ENCODE results near the gene MGME1.

MGME1 gene

DNA sequence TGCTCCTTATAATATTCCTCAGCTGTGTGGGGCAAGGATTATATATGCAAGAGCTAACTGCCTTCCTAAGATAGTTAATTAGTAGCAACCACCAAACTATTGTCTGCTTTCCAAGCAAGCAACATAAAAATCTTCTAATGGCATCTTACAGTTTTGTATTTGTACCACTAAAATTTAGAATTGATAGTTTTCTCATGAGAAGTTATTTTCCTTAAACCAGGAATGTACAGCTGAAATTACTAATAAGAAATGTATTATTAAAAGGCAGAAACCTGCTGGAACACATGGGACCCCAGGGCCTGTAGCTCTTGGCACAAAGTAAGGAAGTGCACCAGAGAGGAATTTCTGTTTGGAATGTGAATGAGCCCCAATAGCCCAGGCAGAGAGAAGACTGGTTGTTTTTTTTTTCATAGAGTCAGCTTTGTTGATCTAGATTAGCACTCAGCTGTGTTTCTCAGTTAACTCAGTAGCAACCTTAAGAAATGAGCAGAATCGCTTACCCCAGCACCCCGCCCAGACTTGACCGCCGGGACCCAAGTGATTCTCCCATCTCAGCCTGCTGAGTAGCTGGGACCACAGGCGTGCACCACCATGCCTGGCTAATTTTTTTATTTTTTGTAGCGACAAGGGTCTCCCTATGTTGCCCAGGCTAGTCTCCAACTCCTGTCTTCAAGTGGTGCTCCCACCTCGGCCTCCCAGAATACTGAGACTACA is 2.6 kb downstream of the MGME1 start:
- TF ChIP-seq, protein P1, sequence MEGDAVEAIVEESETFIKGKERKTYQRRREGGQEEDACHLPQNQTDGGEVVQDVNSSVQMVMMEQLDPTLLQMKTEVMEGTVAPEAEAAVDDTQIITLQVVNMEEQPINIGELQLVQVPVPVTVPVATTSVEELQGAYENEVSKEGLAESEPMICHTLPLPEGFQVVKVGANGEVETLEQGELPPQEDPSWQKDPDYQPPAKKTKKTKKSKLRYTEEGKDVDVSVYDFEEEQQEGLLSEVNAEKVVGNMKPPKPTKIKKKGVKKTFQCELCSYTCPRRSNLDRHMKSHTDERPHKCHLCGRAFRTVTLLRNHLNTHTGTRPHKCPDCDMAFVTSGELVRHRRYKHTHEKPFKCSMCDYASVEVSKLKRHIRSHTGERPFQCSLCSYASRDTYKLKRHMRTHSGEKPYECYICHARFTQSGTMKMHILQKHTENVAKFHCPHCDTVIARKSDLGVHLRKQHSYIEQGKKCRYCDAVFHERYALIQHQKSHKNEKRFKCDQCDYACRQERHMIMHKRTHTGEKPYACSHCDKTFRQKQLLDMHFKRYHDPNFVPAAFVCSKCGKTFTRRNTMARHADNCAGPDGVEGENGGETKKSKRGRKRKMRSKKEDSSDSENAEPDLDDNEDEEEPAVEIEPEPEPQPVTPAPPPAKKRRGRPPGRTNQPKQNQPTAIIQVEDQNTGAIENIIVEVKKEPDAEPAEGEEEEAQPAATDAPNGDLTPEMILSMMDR (IDR thresholded peaks at IDR 0.05; ENCODE audit: control insufficient read depth, extremely low read depth, insufficient read depth) = no peak
- DNase-seq (ENCODE audit: low read depth) = no peak

DNA sequence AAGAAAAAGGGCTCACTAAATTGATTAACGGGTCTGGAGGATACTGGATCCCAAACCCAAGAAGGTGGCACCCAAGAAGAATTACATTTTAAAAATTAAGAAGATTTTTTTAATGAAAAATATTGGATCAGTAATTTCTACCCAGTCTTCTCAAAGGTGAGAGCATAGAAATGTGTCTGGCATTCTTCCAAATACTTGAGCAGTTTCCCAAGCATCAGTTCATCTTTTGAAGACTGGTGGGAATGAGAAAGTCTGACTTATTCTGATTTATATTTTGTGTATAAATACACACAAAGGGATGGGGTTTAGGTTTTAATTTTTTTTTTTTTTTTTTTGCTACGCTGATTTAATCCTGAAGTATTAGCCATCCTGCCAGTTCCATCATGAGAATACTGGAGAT is 3.3 kb downstream of the MGME1 start:
- no peak for DNase-seq (ENCODE audit: low read depth)
- no peak overlapping the region for H3K4me3 ChIP-seq (ENCODE audit: low read depth, low read length)
- TF ChIP-seq, protein P1 (IDR thresholded peaks at IDR 0.05; ENCODE audit: control insufficient read depth, extremely low read depth, insufficient read depth) = no peak

More for the DNA sequence above, 2.6 kb downstream of the MGME1 start:
- H3K4me3 ChIP-seq (ENCODE audit: low read depth, low read length) = peak overlapping the region; percentile 93

DNA sequence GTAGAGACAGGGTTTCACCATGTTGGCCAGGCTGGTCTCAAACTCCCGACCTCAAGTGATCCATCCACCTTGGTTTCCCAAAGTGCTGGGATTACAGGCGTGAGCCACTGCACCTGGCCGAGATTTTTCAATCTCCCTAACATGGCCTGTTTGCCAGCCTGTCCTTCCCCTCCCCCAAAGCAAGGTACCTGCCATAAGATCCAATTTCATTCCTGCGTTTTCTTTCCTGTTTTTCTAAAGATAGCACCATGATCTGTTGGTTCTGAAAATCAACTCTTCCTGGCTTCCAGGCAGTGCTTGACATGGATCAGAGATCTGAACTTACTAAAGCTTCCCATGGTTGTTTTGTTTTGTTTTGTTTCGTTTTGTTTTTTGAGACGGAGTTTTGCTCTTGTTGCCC is 7.5 kb downstream of the MGME1 start:
- no peak overlapping the region for H3K4me3 ChIP-seq (ENCODE audit: low read depth, low read length)
- TF ChIP-seq, protein P1 (IDR thresholded peaks at IDR 0.05; ENCODE audit: control insufficient read depth, extremely low read depth, insufficient read depth) = no peak

DNA sequence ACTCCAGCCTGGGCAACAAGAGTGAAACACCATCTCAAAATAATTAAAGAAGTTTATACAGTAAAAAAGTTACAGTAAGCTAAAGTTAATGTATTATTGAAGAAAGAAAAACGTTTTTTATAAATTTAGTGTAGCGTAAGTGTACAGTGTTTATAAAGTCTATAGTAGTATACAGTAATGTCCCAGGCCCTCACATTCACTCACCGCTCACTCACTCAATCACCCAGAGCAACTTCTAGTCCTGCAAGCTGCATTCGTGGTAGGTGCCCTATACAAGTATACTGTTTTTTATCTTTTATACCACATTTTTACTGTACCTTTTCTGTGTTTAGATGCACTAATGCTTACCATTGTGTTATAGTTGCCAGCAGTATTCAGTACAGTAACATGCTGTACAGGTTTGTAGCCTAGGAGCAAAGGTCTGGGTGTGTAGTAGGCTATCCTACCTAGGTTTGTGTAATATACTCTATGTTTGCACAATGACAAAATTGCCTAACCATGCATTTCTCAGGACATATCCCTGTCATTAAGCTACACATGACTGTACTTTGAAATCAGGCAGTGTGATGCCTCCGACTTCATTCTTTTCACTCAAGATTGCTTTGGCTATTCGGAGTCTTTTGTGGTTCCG is 16.7 kb downstream of the MGME1 start:
- no peak overlapping the region for H3K4me3 ChIP-seq (ENCODE audit: low read depth, low read length)
- DNase-seq (ENCODE audit: low read depth) = no peak
- TF ChIP-seq, protein P1 (IDR thresholded peaks at IDR 0.05; ENCODE audit: control insufficient read depth, extremely low read depth, insufficient read depth) = no peak

More for the DNA sequence above, 7.5 kb downstream of the MGME1 start:
- DNase-seq (ENCODE audit: low read depth) = no peak

DNA sequence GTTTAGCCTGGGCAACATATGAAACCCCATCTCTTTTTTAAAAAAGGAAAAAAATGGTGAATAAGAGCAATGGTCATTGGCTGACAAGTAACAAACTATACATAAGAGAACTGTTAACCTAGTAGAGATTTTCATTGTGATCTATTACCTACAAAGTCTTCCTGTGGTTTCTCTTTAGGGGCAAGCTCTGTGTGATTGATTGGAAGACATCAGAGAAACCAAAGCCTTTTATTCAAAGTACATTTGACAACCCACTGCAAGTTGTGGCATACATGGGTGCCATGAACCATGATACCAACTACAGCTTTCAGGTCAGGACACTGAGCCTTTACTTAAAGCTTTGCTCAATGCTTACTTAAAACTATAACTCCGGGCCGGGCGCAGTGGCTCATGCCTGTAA is 19.2 kb downstream of the MGME1 start:
- TF ChIP-seq, protein P1 (IDR thresholded peaks at IDR 0.05; ENCODE audit: control insufficient read depth, extremely low read depth, insufficient read depth) = no peak

DNA sequence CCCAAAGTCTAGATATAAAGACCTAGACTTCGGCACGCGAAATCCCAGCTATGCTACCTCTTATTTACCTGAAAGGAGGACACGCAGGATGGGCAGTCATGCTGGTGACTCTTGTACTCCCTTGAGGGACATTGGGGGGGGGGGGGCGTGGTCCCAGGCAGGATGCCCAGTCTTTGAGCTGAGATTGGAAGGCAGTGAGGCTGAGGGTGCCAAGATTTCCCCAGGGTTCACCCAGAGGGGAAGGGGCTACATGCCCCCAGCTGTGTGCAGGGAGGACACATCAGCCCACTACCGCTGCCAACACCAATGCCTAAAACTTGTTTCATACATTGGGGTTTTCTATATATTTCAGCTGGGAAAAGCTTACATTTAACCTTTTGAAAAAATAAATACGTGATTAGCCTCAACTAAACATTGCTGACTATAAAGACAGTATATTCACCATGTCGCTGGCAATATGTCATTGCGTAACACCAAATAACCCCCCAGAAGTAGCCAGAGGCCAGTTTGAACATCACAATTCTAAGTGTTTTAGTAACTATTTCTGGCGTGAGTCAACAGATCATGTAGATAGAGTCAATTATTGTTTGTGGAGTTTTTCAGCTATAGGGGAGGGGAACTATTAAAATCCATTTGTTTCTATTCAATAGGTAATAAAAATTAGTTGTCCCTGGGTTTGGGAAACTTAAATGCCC is 21.6 kb downstream of the MGME1 start:
- DNase-seq (ENCODE audit: low read depth) = no peak
- TF ChIP-seq, protein P1 (IDR thresholded peaks at IDR 0.05; ENCODE audit: control insufficient read depth, extremely low read depth, insufficient read depth) = no peak
- peak overlapping the region; percentile 43 for H3K4me3 ChIP-seq (ENCODE audit: low read depth, low read length)

More for the DNA sequence above, 19.2 kb downstream of the MGME1 start:
- no peak for DNase-seq (ENCODE audit: low read depth)
- H3K4me3 ChIP-seq (ENCODE audit: low read depth, low read length) = no peak overlapping the region

Data from LNCaP clone FGC (cell line).